Motor neuron (in vitro differentiated cells): ENCODE measurements around the gene TBX4. TPM values are rescaled to one million over a fixed set of nuclear protein-coding genes. Genes with fewer than 3 reads are reported as not detected.

Source experiments
- ATAC-seq, 8 experiments: fragments of 200-7000 bp; cut with Tn5 transposase; replicated peaks in 6 of 8; 2 replicates each; pipeline ENCODE4 v1.8.0; 2021; ENCODE audit warnings: mild to moderate bottlenecking in 8 of 8, moderate library complexity in 8 of 8
- H3K27ac ChIP-seq, 2 donors: fragments of 250-450 bp; sonication (Bioruptor Pico); 2 replicates each; pipeline ENCODE4 v1.9.0; 2021; ENCODE audit warnings: antibody characterized with exemption in 2 of 2, mild to moderate bottlenecking in 2 of 2, moderate library complexity in 1 of 2
- H3K4me1 ChIP-seq, 2 donors: fragments of 250-450 bp; sonication (Bioruptor Pico); replicated peaks in 1 of 2; 2 replicates each; pipeline ENCODE4 v1.6.1; 2021; ENCODE audit warnings: antibody characterized with exemption in 2 of 2, mild to moderate bottlenecking in 2 of 2, moderate library complexity in 1 of 2
- H3K4me3 ChIP-seq, 5 donors: fragments of 250-450 bp; sonication (Bioruptor Pico); 2 replicates each; pipeline ENCODE4 v1.9.0; 2021; ENCODE audit warnings: antibody characterized with exemption in 5 of 5, mild to moderate bottlenecking in 5 of 5, moderate library complexity in 4 of 5
- WGBS, 10 experiments: fragments of 450-650 bp; shearing (Covaris generic); methylation state at CpG; one replicate each; pipeline ENCODE4 v1.0.0; 2022; 5-methylcytosine and 5-hydroxymethylcytosine counted together
- in situ Hi-C, 9 experiments: fragments of 400-800 bp; cut with MboI; loops; one replicate each; pipeline ENCODE4 v1.15.0; 2021; ENCODE audit warnings: low sequenced_read_pairs in 9 of 9, low pct_unique_long_range_greater_than_20kb in 2 of 9; ENCODE audit not compliant: unreplicated experiment in 9 of 9
- total RNA-seq, 8 experiments: library from RNA; unstranded; fragments of 300-600 nt; gene quantifications; 2 replicates each; pipeline versions ENCODE4 v1.2.3 to v1.2.4, GENCODE V29; 2022

Gene TBX4
- total RNA-seq = under 1 TPM in 4 of 8 experiments, not detected in 4; 0.08 to 0.70 (median 0.20) TPM

GRCh38 chr17:61452301-61453290 lies at the start of gene TBX4:
TSS of gene TBX4 (plus strand) at chr17:61452422. CDS start at chr17:61456491, 4,069 bp downstream.
- peak in 4 of 8 experiments; percentile 12 to 48 (median 25) for ATAC-seq
- no peak within 1 kb of the TSS for H3K4me3 ChIP-seq
- WGBS, 10 experiments = 8 to 81% (median 29%) methylated on average over 3 to 23 of the region's 59 CpGs
- peaks cover 7 to 8% of the 10 kb centered on the region in 2 donors for H3K4me1 ChIP-seq
- no peak within 1 kb of the TSS for H3K27ac ChIP-seq
- in situ Hi-C loops = no loop called here

DNA sequence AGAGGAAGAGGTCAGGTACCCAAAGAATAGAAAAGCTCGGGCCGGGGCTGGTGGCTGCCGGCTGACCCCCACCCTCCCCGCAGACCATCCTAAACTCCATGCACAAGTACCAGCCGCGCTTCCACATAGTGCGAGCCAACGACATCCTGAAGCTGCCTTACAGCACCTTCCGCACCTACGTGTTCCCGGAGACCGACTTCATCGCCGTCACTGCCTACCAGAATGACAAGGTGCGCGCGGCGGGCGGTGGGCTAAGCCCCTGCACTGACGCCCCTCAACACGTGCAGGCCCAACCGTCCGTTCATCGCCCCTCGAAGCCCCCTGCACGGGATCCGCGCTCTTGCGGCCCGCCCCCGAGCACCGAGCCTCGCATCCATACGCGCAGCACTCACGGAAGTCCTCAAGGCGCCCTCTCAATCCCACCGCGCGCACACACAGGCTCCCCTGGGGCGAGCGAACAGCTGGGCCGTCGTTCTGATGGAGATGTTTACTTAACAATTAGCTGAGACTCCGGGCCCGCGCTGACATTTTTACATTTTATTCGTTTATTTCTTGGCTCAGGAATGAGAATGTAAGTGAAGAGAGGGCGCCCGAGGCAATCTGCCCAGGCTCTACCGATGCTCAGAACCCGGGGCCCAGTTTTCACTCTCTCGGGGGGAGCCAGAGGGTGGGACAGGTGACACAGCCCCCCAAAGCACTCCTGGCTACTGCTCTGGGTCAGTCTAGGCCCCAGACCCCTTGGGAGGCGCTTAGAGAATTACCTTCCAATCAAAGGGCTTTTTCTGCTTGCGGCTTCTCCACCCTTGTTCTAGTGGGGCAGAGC lies 49.0 kb upstream of the TBX4 start:
- WGBS, 10 experiments = 0 to 91% (median 26%) methylated on average over 3 to 35 of the region's 55 CpGs; no CpG with 5 or more reads in 1 of the 10 experiments
- in situ Hi-C loops = loop anchor here in 3 of 9 experiments (25.0 kb wide), 1 partner anchor 434 kb away; no protein-coding TSS in a partner anchor
- peaks cover 5 to 7% of the 10 kb centered on the region in 2 donors for H3K4me1 ChIP-seq
- ATAC-seq = peak in 1 of 8 experiments; percentile 2
- H3K27ac ChIP-seq = no peak overlapping the region
- H3K4me3 ChIP-seq = no peak overlapping the region

DNA sequence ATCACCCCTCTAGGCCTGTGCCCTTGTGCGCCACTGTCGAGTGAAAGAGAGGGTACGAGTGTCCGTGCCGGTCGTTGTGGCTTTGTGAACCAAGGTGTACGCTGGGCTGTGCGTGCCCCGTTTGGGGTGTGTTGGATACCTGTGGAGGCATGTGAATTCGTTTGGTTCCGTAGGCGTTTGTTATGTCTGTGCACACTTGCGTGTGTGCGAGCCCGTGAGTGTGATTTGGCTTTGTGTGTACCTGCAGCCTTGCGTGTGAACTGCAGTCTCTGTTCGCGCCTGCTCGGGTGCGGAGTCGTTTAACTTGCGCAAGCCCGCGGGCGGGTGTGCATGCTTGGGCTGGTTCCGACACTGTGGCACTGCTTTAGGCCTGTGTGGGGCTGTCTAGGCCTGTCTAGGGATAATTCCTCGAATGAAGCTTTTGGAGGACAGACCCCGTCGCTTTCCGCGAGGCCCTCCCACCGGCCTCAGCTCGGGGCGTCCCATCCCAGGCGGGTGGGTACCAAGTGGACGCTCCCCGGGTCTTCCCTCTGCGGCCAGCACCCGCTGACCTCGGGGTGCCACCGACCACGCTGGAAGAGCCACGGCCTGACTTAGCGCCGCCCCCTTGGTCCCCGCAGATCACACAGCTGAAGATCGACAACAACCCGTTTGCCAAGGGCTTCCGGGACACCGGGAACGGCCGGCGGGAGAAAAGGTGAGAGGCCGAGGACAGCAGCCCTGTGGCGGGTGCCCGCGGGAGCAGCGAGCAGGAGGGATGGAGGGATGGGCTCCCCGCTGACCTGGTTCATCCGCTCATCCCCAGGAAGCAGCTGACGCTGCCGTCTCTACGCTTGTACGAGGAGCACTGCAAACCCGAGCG lies 48.2 kb upstream of the TBX4 start:
- in situ Hi-C loops = loop anchor here in 3 of 9 experiments (25.0 kb wide), 1 partner anchor 433 kb away; no protein-coding TSS in a partner anchor
- Histone ChIP-seq H3K4me1 (peaks cover 5 to 7% of the 10 kb centered on the region in 2 donors), H3K27ac (no peak overlapping the region), H3K4me3 (no peak overlapping the region)
- WGBS, 10 experiments = 9 to 100% (median 31%) methylated on average over 2 to 11 of the region's 66 CpGs; no CpG with 5 or more reads in 5 of the 10 experiments
- ATAC-seq = no peak

- ATAC-seq = no peak
- no peak overlapping the region for H3K27ac ChIP-seq
- H3K4me1 ChIP-seq = peaks cover 5% of the 10 kb centered on the region in 2 donors
- WGBS, 10 experiments = 11 to 55% (median 41%) methylated on average over 4 to 5 of the region's 27 CpGs; no CpG with 5 or more reads in 7 of the 10 experiments
- in situ Hi-C loops = loop anchor here in 3 of 9 experiments (25.0 kb wide), 1 partner anchor 433 kb away; no protein-coding TSS in a partner anchor
- H3K4me3 ChIP-seq = no peak overlapping the region
Observed at GRCh38 chr17:61404663-61404912, 47.6 kb upstream of the TBX4 start.

DNA sequence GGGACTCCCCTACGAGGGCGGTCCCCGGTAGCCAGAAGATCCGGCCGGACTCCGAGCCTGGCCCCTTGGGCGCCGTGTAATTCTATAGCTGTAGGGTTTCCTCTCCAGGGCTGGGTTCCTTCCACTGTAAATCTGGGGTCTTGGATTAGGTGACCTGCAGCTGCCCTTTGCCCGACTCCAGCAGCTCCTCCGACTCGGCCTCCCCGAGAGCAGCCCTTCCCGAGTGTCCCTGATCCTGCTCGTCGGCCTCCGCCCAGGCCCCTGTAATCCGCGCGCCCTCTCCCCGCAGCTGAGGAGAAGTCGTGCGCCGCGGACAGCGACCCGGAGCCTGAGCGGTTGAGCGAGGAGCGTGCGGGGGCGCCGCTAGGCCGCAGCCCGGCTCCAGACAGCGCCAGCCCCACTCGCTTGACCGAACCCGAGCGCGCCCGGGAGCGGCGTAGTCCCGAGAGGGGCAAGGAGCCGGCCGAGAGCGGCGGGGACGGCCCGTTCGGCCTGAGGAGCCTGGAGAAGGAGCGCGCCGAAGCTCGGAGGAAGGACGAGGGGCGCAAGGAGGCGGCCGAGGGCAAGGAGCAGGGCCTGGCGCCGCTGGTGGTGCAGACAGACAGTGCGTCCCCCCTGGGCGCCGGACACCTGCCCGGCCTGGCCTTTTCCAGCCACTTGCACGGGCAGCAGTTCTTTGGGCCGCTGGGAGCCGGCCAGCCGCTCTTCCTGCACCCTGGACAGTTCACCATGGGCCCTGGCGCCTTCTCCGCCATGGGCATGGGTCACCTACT lies 47.1 kb upstream of the TBX4 start:
- in situ Hi-C loops = loop anchor here in 3 of 9 experiments (25.0 kb wide), 1 partner anchor 432 kb away; no protein-coding TSS in a partner anchor
- Histone ChIP-seq H3K4me3 (no peak overlapping the region), H3K27ac (no peak overlapping the region), H3K4me1 (peaks cover 3 to 5% of the 10 kb centered on the region in 2 donors)
- ATAC-seq = no peak
- WGBS, 10 experiments = 29 to 96% (median 92%) methylated on average over 5 to 48 of the region's 71 CpGs; no CpG with 5 or more reads in 5 of the 10 experiments

DNA sequence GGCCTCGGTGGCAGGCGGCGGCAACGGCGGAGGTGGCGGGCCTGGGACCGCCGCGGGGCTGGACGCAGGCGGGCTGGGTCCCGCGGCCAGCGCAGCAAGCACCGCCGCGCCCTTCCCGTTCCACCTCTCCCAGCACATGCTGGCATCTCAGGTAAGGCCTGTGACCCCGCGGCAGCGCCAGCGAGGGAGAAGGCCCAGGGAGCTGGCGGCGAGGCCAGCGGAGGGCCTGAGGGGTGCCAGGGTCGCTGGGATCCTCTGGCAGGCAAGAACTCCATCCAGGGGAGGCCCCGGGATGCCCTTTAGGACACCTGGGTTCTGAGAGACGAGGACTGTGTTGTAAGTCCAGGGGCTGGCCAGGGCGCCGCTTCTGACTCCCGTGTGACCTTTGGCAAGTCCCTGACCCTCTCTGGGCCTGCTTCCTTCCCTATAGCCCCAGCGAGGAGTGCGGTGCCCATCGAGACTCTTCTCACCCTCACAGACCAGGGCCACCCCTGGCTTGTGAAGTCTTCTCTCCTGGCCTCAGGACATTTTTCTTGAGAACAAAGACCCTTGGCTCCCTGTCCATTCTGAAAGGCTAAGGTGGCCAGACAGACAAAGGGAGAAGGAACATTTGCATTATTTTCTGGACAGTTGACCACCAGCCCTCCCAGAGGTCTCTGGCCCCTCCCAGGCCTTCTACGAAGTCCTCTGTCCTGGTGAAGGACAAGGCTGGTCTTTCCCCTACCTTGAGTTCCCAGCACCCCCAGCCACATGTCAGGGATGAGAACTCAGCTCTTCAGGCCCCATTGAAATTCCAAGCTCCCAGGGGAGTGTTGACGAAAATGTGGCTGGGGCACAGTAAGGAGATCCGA lies 46.3 kb upstream of the TBX4 start:
- no peak overlapping the region for H3K4me3 ChIP-seq
- H3K4me1 ChIP-seq = peaks cover 3 to 5% of the 10 kb centered on the region in 2 donors
- no peak overlapping the region for H3K27ac ChIP-seq
- ATAC-seq = no peak
- in situ Hi-C loops = loop anchor here in 3 of 9 experiments (25.0 kb wide), 1 partner anchor 431 kb away; no protein-coding TSS in a partner anchor
- 10 to 94% (median 62%) methylated on average over 2 to 7 of the region's 37 CpGs; no CpG with 5 or more reads in 6 of the 10 experiments for WGBS, 10 experiments

DNA sequence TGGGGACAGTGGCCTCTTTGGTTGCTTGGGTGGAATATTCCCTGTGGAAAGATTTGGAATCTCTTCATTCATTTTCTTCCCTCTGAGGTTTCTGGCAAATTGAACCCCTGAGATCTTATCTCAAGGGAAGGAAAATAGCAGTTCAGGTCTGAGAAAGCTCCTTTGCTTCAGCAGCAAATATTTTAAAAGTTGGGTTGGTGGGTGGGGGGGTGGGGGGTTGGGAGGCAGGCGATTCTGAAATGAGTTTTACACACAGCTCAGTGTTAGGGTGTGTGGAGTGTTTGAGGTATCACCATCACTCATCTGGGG lies 45.7 kb upstream of the TBX4 start:
- peaks cover 3 to 5% of the 10 kb centered on the region in 2 donors for H3K4me1 ChIP-seq
- H3K4me3 ChIP-seq = no peak overlapping the region
- WGBS, 10 experiments = 40% methylated on average over 1 of the region's 1 CpG; no CpG with 5 or more reads in 9 of the 10 experiments
- no peak for ATAC-seq
- no peak overlapping the region for H3K27ac ChIP-seq
- in situ Hi-C loops = loop anchor here in 3 of 9 experiments (25.0 kb wide), 1 partner anchor 431 kb away; no protein-coding TSS in a partner anchor

GRCh38 chr17:61406971-61407911 lies 45.0 kb upstream of the TBX4 start:
- in situ Hi-C loops = loop anchor here in 3 of 9 experiments (25.0 kb wide), 1 partner anchor 430 kb away; no protein-coding TSS in a partner anchor
- Histone ChIP-seq H3K4me3 (no peak overlapping the region), H3K27ac (no peak overlapping the region), H3K4me1 (peaks cover 3 to 5% of the 10 kb centered on the region in 2 donors)
- ATAC-seq = no peak
- 60 to 100% (median 76%) methylated on average over 1 to 2 of the region's 8 CpGs; no CpG with 5 or more reads in 6 of the 10 experiments for WGBS, 10 experiments

DNA sequence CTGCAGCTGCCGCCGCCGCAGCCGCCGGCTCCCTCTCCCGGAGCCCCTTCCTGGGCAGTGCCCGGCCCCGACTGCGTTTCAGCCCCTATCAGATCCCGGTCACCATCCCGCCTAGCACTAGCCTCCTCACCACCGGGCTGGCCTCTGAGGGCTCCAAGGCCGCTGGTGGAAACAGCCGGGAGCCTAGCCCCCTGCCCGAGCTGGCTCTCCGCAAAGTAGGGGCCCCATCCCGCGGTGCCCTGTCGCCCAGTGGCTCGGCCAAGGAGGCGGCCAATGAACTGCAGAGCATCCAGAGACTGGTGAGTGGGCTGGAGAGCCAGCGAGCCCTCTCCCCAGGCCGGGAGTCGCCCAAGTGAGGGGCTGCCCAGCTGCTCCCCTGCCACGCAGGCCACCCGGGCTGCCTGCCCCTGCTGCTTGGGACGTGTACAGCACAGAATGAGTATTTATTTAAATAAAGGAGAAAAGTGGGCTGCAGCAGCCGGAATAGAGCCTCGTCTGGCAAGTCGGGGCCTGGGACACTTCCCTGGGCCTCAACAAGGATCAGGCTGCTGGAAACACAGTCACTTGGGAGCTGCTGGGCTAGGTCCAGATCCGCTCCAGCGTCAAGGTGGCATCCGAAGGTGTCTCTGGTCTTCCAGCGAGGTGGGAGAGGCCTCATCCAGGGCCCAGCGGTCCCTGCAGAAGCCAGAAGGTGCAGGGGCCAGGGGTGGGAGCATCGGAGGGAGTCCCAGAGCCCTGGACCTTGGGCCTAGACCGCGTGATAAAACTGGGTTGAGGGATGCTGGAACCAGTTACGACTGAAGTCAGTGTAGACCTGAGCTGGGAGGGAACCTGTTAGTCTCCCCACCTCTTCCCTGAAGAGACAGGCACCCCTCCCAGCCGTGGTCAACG lies 43.8 kb upstream of the TBX4 start:
- Histone ChIP-seq H3K4me3 (no peak overlapping the region), H3K27ac (no peak overlapping the region), H3K4me1 (peaks cover 2 to 3% of the 10 kb centered on the region in 2 donors)
- peak in 2 of 8 experiments; percentile 1 to 19 for ATAC-seq
- in situ Hi-C loops = loop anchor here in 3 of 9 experiments (25.0 kb wide), 1 partner anchor 429 kb away; no protein-coding TSS in a partner anchor
- WGBS, 10 experiments = 47 to 87% (median 55%) methylated on average over 3 to 14 of the region's 41 CpGs; no CpG with 5 or more reads in 6 of the 10 experiments
